Panc1 (cell line): ENCODE data around the gene WASL.

Source experiments
- CTCF ChIP-seq: fragments of 450-650 bp; IDR thresholded peaks from 2 replicates; pipeline ENCODE4 v1.5.1; 2017; ENCODE audit warnings: mild to moderate bottlenecking
- POLR2AphosphoS5 ChIP-seq: IDR thresholded peaks from 2 replicates; pipeline ENCODE4 v1.6.1; 2012; ENCODE audit warnings: mild to moderate bottlenecking, low read depth, low read length, moderate library complexity
- REST ChIP-seq, 2 experiments: IDR thresholded peaks; 2 replicates each; pipeline ENCODE4 v1.6.1; 2011 to 2012; ENCODE audit warnings: low read depth in 2 of 2, control low read depth in 1 of 2, low read length in 1 of 2, mild to moderate bottlenecking in 1 of 2, moderate library complexity in 1 of 2; ENCODE audit not compliant: insufficient read depth in 1 of 2
- TCF7L2 ChIP-seq: IDR thresholded peaks from 2 replicates; pipeline ENCODE4 v1.6.1; 2011; ENCODE audit warnings: mild to moderate bottlenecking, low read depth, low read length, inconsistent platforms

DNA sequence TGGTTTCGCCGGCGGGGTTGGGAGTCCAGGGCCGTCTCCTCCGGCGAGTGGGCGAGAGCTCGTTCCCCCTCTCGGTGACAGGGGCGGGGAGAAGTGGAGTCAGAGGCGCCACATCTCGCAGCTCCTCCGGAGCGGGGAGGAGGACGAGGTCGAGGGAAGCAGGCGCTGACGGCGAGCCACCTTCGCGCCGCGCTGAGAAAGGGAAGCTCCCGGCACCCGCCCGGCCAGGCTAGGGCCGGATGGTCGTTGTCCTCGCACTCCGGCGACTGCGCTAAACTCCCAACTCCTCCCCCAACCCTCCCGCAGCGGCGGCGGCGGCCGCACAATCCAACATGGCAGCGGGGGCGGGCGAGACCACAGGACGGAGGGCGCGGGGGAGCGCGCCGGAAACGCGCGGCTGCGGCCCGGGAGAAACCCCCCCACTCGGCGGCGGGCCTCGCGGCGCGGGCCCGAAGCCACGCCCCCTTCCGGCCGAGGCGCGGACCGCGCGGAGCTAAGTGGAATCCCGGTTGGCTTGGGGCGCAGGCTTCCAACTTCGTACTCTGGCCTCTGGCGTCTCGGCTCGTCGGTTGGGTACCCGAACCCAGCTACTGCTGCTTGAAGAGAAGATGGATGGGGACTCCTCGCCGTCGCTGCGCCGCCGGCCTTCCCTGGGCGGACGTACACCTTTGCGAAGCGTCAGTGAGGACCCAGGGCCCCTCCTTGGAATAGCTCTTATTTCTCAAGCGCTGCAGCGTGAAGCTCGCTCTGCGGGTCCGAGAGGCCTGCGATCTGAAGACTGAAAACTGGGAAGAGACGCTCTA, at the start of gene WASL:
- no peak for TF ChIP-seq CTCF
- peak; percentile 82 for TF ChIP-seq POLR2AphosphoS5
- peak; percentile 59 for TF ChIP-seq TCF7L2
- 0 out of 4 replicates have a peak, but pooled peaks of 1 of the 2 experiments have one; percentile 18 for TF ChIP-seq REST (IDR thresholded peaks at IDR 0.05; ENCODE audit: insufficient read depth in 1 of 2, low read depth in 2 of 2, low read length in 1 of 2)
